Subcutaneous abdominal adipose tissue (tissue), 5 donors: ENCODE measurements around the gene PKD1L1.

Experiments used
- H3K27ac ChIP-seq: one replicate; pipeline ENCODE4 v1.7.0; 2013; ENCODE audit warnings: low read depth, mild to moderate bottlenecking, inconsistent platforms, low read length, moderate library complexity
- H3K27me3 ChIP-seq, 5 donors: one replicate each; pipeline ENCODE4 v1.7.0; 2013; ENCODE audit warnings: low read length in 5 of 5, inconsistent platforms in 1 of 5; ENCODE audit not compliant: control insufficient read depth in 5 of 5, insufficient read depth in 4 of 5
- H3K36me3 ChIP-seq, 5 donors: one replicate each; pipeline ENCODE4 v1.7.0; 2013; ENCODE audit warnings: low read length in 5 of 5; ENCODE audit not compliant: control insufficient read depth in 5 of 5, insufficient read depth in 5 of 5
- H3K4me1 ChIP-seq, 5 donors: one replicate each; pipeline ENCODE4 v1.7.0; 2013; ENCODE audit warnings: low read length in 5 of 5, mild to moderate bottlenecking in 3 of 5, moderate library complexity in 1 of 5; ENCODE audit not compliant: control insufficient read depth in 5 of 5, insufficient read depth in 5 of 5
- H3K4me3 ChIP-seq, 5 donors: one replicate each; pipeline ENCODE4 v1.7.0; 2013; ENCODE audit warnings: low read length in 5 of 5, low read depth in 1 of 5
- H3K9ac ChIP-seq, 5 donors: one replicate each; pipeline ENCODE4 v1.7.0; 2013; ENCODE audit warnings: low read length in 5 of 5, mild to moderate bottlenecking in 4 of 5, moderate library complexity in 3 of 5
- H3K9me3 ChIP-seq, 5 donors: one replicate each; pipeline ENCODE4 v1.7.0; 2013; ENCODE audit warnings: low read length in 5 of 5; ENCODE audit not compliant: control insufficient read depth in 5 of 5
- donor health status: healthy.
- donor health status: healthy.
- donor health status: healthy.
- donor health status: healthy.
- donor health status: healthy.

Gene PKD1L1

GRCh38 chr7:47893238-47893637, 55.0 kb downstream of the PKD1L1 start:
- H3K27ac ChIP-seq: no peak overlapping the region
- H3K4me1 ChIP-seq: peaks cover 0 to 11% (median 5%) of the 10 kb centered on the region in 5 donors
- H3K36me3 ChIP-seq: peaks cover 0 to 34% (median 8%) of the 10 kb centered on the region in 5 donors
- H3K4me3 ChIP-seq: no peak overlapping the region
- no peak overlapping the region for H3K9ac ChIP-seq
- no peaks in the 10 kb centered on the region for H3K27me3 ChIP-seq
- H3K9me3 ChIP-seq: no peaks in the 10 kb centered on the region

DNA sequence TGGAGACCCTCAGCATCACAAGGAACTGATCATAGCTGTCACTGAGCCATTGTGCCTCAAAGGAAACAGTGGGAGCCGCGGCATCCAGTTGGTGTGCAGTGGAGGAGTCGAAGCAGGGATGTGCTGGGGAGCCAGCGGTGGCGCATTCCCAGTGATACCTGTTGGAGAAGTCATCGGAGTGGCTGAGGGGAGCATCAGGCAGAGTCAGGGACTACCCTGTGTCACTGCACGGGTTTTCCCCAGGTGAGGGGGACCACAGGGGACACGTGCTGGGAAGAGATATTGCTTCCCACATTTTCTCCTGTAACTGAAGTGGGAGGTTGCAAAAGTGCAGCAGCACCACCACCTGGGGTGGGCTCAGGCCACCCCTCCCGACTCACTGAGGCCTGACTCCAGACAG, 57.7 kb downstream of the PKD1L1 start:
- Histone ChIP-seq H3K27ac (no peak overlapping the region), H3K27me3 (no peaks in the 10 kb centered on the region), H3K9me3 (no peaks in the 10 kb centered on the region), H3K36me3 (peaks cover 0 to 31% (median 13%) of the 10 kb centered on the region in 5 donors), H3K9ac (no peak overlapping the region), H3K4me3 (no peak overlapping the region), H3K4me1 (peaks cover 0 to 11% (median 6%) of the 10 kb centered on the region in 5 donors)

GRCh38 chr7:47890125-47890524, 58.1 kb downstream of the PKD1L1 start:
- Histone ChIP-seq H3K27ac (no peak overlapping the region), H3K4me3 (no peak overlapping the region)

GRCh38 chr7:47889723-47890122, 58.5 kb downstream of the PKD1L1 start:
- no peaks in the 10 kb centered on the region for H3K27me3 ChIP-seq
- no peak overlapping the region for H3K4me3 ChIP-seq
- no peaks in the 10 kb centered on the region for H3K9me3 ChIP-seq
- H3K27ac ChIP-seq: no peak overlapping the region
- no peak overlapping the region for H3K9ac ChIP-seq
- peaks cover 0 to 38% (median 13%) of the 10 kb centered on the region in 5 donors for H3K36me3 ChIP-seq
- H3K4me1 ChIP-seq: peaks cover 0 to 14% (median 9%) of the 10 kb centered on the region in 5 donors

More at GRCh38 chr7:47890125-47890524, 58.1 kb downstream of the PKD1L1 start:
- Histone ChIP-seq H3K36me3 (peaks cover 0 to 35% (median 13%) of the 10 kb centered on the region in 5 donors), H3K9me3 (no peaks in the 10 kb centered on the region), H3K9ac (no peak overlapping the region), H3K27me3 (no peaks in the 10 kb centered on the region), H3K4me1 (peaks cover 0 to 13% (median 10%) of the 10 kb centered on the region in 5 donors)

DNA sequence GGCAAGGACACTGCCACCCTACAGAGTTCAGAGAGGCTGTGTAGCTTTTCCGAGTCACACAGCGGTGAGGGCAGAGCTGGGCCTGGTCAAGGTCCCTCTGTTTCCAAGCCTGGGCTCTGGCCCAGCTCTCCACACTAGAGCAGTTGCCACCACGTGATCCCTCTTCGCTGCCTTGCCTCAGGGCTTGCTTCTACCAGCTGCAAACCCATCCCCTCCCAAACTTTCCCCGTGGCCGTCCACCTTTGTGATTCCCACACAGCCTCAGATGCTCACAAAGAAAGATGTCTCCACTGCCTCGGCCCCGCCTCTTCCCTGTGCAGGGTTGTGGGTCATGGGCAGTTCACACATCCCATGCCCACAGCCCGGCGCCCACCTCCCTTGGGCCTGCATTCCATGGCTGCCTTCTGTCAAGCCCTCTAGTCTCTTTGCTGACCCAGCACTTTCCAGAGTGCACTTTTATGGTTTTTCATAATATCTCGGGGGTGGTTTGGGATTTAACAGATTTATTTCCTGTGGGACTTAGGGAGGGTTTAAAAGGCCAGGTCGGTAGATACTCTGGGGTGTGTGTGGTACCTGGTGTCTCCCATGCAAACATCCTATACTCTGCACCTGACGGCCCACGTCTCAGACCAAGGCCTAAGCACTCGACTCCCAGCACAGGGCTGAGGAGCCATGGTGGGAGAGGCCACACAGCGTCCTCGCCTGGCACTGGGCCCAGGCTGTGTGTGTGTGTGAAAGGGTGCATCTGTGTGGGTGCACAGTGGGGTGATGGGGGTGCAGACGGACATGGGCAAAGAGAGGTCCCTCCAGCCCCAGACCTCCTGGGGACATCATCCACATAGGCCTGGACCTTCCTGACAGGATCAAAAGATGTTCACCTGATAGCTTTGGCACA, 59.6 kb downstream of the PKD1L1 start:
- Histone ChIP-seq H3K36me3 (peaks cover 0 to 38% (median 16%) of the 10 kb centered on the region in 5 donors), H3K27ac (no peak overlapping the region), H3K27me3 (no peaks in the 10 kb centered on the region), H3K9me3 (no peaks in the 10 kb centered on the region), H3K9ac (no peak overlapping the region), H3K4me3 (no peak overlapping the region), H3K4me1 (peaks cover 0 to 14% (median 11%) of the 10 kb centered on the region in 5 donors)

DNA sequence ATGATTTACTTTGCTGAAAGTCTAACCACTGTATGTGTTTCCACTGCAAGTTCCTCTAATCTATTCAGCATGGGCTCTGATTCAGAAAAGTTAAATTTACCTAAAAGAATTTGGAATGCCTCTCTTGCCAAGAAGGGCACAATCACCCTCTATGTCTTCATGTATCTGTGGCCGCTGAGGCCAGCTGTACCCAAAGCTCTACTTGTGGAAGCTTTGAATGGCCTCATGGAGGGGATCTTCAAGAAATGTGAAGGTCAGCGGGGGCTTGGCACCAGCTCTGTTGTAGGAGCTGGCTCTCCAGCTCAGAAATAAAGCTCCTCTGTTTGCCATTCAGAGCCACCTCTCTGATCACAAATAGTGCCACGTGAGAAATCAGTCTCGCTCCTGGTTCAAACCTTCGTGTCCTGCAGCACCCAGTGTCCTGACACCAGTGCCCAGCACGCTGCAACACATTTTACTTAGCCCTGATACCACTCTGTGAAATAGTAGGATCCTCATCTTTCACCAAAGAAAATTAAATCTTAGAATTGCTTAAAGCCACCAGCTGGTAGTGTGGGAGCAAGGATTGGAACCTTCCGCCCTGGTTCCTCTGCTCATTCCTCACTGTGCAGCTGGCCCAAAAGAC, 61.1 kb downstream of the PKD1L1 start:
- no peak overlapping the region for H3K4me3 ChIP-seq
- H3K27me3 ChIP-seq: no peaks in the 10 kb centered on the region
- H3K4me1 ChIP-seq: peaks cover 0 to 22% (median 16%) of the 10 kb centered on the region in 5 donors
- no peaks in the 10 kb centered on the region for H3K9me3 ChIP-seq
- no peak overlapping the region for H3K9ac ChIP-seq
- H3K27ac ChIP-seq: no peak overlapping the region
- peaks cover 0 to 33% (median 16%) of the 10 kb centered on the region in 5 donors for H3K36me3 ChIP-seq

- Histone ChIP-seq H3K27ac (no peak overlapping the region), H3K4me1 (peaks cover 0 to 22% (median 16%) of the 10 kb centered on the region in 5 donors), H3K4me3 (no peak overlapping the region), H3K9ac (no peak overlapping the region), H3K27me3 (no peaks in the 10 kb centered on the region), H3K36me3 (peaks cover 0 to 25% (median 14%) of the 10 kb centered on the region in 5 donors), H3K9me3 (no peaks in the 10 kb centered on the region)
These were observed 62.1 kb downstream of the PKD1L1 start for GRCh38 chr7:47885987-47886811.

DNA sequence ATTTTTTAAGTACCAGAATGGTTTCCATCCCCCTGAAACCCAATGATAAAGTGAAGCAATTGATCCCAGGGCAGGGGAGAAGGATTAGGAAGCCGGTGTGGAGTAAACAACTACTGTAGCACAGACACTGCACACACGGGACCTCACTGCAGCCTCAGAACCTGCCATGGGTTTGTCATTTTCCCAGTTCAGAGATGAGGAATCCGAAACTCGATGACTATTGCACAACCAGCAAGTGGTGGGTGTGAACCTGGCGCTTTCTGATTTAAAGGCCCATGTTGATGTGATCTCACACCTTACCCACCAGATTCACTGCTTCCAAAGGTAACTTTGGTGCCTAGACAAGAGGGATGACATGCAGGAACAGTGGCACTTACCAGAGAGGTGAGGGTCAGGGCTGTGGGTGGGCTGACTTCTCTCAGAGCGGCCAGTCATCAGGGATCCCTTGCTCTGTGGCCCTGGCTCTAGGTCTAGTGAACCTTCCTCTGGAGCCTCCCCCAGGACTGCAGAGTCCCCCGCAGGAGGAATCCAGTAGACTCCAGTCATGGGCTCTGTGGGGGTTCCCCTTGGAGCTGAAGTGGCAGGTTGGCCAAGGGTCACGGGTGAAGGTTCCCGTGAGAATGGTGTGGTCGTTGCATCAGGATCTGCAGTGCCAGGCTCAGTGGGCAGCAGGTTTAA, 62.8 kb downstream of the PKD1L1 start:
- Histone ChIP-seq H3K27me3 (no peaks in the 10 kb centered on the region), H3K36me3 (peaks cover 0 to 22% (median 11%) of the 10 kb centered on the region in 5 donors), H3K4me3 (peak overlapping the region in 1 of 5 donors; percentile 9), H3K4me1 (peaks cover 0 to 22% (median 16%) of the 10 kb centered on the region in 5 donors), H3K9ac (no peak overlapping the region), H3K9me3 (no peaks in the 10 kb centered on the region), H3K27ac (no peak overlapping the region)

DNA sequence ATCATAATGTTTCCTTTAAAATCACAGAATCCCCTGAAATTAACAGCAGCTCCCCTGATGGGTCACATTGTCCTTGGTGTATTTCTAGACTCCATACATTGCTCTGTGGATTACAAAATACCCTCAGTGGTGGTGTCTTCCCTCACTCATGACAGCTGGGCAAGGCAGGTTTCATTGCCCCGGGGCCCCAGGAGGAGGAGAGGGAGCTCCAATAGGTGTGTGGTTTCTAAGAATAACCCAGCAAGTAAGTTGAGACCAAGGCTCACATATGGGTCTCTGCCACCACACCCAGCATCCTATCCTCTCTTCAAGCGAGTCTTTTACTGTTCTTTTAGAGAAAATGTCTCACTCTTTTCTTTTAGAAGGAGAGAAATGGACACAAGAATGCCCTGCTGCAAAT, 63.6 kb downstream of the PKD1L1 start:
- no peaks in the 10 kb centered on the region for H3K9me3 ChIP-seq
- H3K9ac ChIP-seq: no peak overlapping the region
- H3K36me3 ChIP-seq: peaks cover 0 to 19% (median 8%) of the 10 kb centered on the region in 5 donors
- no peak overlapping the region for H3K27ac ChIP-seq
- no peak overlapping the region for H3K4me3 ChIP-seq
- no peaks in the 10 kb centered on the region for H3K27me3 ChIP-seq
- H3K4me1 ChIP-seq: peaks cover 0 to 22% (median 12%) of the 10 kb centered on the region in 5 donors
